KBM-7 (cell line): Measurements from ENCODE around the gene GMNN.
"Not testable (repeated sequence)": the region's sequence is repeated elsewhere in the genome, so short reads cannot be mapped to it uniquely, and the experiment has no call there.

ENCODE experiments used
- DNase-seq: peaks from one replicate; pipeline ENCODE4 v3.0.0-alpha.2; 2015
- in situ Hi-C: fragments of 300-500 bp; cut with MboI; formaldehyde crosslinking; loops from 2 replicates; pipeline ENCODE4 v1.14.3; 2020; ENCODE audit warnings: low sequenced_read_pairs, low pct_unique_long_range_greater_than_20kb, mixed read lengths

The GMNN gene

DNA sequence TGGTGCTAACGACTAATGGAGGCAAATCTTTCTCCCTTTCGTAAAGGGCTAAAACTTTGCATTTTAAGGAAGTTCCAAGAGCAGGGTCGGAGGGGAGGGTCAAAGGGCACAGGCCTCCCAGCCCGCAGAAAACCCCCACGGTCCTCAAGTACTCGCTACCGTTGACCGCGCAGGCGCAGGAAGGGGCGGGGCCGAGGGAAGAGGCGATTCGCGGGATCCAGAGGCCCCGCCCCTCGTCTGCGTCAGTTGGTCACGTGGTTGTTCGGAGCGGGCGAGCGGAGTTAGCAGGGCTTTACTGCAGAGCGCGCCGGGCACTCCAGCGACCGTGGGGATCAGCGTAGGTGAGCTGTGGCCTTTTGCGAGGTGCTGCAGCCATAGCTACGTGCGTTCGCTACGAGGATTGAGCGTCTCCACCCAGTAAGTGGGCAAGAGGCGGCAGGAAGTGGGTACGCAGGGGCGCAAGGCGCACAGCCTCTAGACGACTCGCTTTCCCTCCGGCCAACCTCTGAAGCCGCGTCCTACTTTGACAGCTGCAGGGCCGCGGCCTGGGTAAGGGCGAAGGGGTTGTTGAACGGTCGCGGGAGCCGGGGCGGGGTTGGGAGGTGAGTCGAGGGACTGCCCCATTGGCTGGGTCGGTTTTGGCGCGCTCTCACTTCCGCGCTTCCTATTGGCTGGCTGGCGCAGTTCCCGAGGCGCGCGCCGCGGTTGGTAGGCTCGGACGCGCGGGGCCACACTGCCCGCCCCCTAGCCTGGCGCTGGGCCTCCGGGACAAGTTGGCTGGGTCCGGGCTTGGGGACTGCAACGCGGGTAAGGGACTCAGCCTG, at the start of gene GMNN:
GMNN (plus strand) TSS at position 242 of the 824 bp plus-strand sequence. CDS start 2,310 bp downstream, outside the sequence.
- DNase-seq = peak; percentile 96
- in situ Hi-C loops = loop anchor here (25.0 kb wide), 1 partner anchor 188 kb away; no protein-coding TSS in a partner anchor

DNA sequence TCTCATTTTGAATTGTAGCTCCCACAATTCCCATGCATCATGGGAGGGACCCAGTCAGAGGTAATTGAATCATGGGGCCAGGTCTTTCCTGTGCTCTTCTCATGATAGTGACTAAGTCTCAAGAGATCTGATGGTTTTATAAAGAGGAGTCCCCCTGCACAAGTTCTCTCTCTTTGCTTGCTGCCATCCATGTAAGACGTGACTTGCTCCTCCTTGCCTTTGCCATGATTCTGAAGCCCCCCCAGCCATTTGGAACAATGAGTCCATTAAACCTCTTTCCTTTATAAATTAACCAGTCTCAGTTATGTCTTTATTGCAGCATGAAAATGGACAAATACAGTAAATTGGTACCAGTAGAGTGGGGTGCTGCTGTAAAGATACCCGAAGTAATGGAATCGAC, 44.1 kb upstream of the GMNN start:
- DNase-seq, in situ Hi-C loops: not testable (repeated sequence)

DNA sequence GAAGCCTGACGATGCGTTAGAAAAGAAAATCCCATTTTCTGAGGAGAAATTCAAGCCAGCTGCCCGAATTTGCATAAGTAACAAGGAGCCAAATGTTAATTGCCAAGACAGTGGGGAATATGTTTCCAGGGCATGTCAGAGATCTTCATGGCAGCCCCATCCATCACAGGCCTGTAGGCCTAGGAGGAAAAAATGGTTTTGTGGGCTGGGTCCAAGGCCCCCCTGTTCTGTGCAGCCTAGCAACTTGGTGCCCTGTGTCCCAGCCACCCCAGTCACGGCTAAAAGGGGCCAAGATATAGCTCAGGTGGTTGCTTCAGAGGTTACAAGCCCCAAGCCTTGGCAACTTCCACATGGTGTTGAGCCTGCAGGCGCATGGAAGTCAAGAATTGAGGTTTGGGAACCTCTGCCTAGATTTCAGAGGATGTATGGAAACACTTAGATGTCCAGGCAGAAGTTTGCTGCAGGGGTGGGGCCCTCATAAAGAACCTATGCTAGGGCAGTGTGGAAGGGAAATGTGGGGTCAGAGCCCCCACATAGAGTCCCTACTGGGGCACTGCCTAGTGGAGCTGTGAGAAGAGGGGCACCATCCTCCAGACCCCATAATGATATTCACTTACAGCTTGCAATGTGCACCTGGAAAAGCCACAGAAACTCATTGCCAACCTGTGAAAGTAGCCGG, 43.1 kb upstream of the GMNN start:
- in situ Hi-C loops, DNase-seq: not testable (repeated sequence)

DNA sequence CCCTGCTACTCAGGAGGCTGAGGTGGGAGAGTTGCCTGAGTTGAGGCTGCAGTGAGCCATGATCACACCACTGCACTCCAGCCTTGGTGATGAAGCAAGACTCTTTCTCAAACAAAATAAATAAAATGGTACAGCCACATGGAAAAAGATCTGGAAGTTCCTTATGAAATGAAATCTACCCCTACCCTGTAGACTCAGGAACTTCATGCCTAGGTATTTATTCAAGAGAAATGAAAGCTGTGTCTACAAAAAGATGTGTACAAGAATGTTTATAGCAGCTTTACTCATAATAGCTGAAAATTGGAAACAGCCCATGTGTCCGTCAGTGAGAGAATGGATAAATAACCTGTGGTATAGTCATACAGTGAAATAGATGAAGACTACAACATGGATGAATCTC, 40.6 kb upstream of the GMNN start:
- DNase-seq = no peak
- in situ Hi-C loops = no loop called here

DNA sequence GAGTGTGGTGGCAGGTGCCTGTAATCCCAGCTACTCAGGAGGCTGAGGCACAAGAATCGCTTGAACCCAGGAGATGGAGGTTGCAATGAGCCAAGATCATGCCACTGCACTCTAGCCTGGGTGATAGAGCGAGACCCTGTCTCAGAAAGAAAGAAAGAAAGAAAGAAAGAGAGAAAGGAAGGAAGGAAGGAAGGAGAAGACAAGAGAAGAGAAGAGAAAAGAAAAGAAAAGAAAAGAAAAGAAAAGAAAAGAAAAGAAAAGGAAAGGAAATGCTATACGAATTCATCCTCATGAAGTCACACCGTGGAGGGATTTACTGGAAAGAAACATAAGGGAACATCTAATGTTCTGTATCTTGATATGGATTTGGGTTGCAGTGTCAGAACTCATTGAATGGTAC, 40.0 kb upstream of the GMNN start:
- in situ Hi-C loops = not testable (repeated sequence)

DNA sequence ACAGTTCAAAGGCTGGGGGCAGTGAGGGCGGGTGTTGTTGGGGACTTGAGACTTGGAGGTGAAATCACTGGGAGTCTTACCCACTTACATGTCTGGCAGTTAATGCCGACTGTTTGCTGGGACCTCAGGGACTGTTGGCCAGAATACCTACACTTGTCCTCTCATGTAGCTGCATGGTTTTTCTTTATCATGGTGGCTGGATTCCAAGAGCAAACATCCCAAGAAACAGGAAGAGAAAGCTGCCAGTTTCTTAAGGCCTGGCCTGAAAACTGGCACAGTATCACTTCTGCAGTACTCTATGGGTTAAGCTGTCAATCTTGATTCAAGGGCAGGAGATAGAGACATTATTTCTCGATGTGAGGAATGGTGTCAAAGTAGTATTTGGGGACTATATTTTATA, 36.0 kb upstream of the GMNN start:
- in situ Hi-C loops = no loop called here
- no peak for DNase-seq

More for the DNA sequence above, 40.0 kb upstream of the GMNN start:
- not testable (repeated sequence) for DNase-seq

DNA sequence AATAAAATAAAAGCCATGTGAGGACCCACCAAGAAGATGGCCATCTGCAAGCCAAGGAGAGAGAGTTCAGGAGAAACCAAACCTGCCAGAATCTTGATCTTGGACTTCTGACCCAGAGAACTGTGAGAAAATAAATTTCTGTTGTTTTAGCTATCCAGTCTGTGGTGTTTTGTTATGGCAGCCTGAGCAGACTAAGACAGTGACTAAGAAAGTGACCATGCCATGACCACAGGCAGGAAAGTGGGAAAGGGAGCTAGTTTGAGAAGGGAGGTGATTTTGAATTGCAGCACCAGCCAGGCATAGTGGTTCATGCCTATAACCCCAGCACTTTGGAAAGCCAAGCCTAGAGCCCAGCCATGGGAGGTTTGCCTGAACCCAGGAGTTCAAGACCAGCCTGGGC, 33.9 kb upstream of the GMNN start:
- no peak for DNase-seq
- in situ Hi-C loops = no loop called here

- in situ Hi-C loops = no loop called here
- DNase-seq = no peak
These were observed 32.5 kb upstream of the GMNN start for GRCh38 chr6:24742216-24742738.

DNA sequence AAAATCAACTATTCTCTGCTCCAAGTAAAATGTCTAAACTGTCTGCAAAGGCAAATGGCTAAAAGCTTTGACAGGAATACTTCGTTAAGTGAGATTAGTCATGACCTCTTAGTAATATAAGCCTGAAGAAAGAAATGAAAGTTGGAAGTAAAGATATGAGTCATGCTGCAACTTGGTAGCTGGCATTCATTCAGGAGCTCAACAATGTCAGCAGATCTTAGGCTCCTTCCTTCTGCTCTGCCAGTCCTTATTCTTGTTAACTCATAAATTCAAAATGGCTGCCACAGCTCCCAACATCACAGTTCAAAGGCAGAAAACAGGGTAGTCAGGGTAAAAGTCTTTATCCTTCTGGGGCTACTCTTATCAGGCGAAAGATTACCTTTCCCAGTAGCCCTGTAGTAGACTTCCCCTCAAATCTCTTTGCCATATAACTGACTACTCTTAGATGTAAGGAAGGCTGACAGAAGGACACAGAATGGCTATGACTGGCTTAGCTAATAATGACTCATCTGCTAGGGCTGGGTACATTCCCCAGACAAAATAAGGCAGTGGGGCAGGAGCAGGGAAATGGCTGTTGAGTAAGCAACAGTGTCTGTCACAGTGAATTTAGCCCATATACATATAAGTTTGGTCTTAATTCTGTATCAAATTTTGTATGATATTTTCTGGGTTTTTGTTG, 31.3 kb upstream of the GMNN start:
- in situ Hi-C loops = no loop called here
- DNase-seq = no peak

GRCh38 chr6:24743944-24744335, 30.8 kb upstream of the GMNN start:
- in situ Hi-C loops = no loop called here
- peak; percentile 55 for DNase-seq

DNA sequence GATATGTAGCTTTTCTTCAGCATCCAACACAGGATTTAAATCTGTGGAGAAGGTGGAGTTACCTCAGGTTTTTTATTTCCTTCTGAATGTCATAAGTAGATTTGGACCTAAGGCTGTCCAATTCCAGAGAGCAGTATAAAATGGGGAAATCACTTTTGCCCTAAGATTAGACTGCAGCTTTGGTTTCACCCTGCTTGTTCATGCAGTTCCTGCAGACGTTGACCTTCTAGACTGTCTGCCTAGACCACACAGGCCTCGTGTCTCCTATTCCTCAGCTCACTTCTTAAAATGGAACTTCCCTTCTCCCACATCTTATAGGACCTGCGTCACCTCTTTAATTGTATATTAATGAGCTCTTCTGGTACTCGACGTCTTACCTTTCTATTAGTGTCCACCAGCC, 29.8 kb upstream of the GMNN start:
- no peak for DNase-seq

DNA sequence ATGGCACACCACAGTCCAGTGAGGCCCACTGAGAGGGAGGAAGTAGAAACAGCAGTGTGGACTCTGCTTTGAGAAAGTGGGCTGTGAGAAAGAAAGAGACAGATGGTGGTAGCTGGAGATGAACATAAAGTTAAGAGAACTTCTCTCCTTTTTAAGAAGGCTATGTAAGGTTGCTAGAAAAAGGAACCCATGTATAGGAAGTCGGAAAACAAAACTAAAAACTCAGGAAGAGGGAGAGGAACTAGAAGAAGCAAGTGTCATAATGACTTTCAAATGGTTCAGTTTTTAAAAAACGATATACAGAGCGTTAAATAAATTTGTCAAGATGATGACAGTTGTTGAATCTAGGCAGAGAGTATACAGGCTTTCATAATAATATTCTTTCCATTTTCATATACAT, 25.4 kb upstream of the GMNN start:
- no peak for DNase-seq
- in situ Hi-C loops = no loop called here

More for the DNA sequence above, 29.8 kb upstream of the GMNN start:
- in situ Hi-C loops = no loop called here

DNA sequence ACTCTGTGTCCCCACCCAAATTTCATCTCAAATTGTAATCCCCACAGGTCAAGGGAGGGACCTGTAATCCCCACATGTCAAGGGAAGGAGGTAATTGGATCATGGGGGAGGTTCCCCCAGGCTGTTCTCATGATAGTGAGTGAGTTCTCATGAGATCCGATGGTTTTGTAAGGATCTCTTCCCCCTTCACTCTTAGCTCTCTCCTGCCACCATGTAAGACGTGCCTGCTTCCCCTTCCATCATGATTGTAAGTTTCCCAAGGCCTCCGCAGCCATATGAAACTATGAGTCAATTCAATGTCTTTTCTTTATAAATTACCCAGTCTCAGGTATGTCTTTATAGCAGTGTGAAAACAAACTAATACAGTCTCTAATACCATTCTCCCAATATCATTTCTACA, 23.9 kb upstream of the GMNN start:
- in situ Hi-C loops = loop anchor here (25.0 kb wide), 1 partner anchor 164 kb away; no protein-coding TSS in a partner anchor

GRCh38 chr6:24752503-24752902, 22.2 kb upstream of the GMNN start:
- no peak for DNase-seq
- in situ Hi-C loops = loop anchor here (25.0 kb wide), 1 partner anchor 165 kb away; no protein-coding TSS in a partner anchor

More for the DNA sequence above, 23.9 kb upstream of the GMNN start:
- DNase-seq = not testable (repeated sequence)

DNA sequence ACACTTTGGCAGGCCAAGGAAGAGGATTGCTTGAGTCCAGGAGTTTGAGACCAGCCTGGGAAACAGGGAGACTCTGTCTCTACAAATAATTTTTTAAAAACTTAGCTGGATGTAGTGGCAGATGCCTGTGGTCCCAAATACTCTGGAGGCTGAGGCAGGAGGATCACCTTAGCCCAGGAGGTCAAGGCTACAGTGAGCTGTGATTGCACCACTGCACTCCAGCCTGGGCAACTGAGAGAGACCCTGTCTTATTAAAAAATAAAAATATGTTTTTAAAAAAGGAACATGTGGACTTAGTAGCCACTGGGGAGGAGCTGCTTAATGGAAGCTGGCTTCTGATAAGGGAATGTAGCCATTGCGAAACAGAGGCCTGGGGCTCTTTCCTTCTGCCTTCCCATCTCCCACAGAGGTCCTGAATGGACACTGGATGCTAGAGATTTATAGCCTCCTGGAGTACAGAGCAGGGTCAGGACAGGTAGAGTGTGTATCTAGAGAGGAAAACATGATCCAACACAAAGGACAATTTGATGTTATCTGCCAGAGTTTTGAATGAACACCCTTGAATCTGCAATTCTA, 21.7 kb upstream of the GMNN start:
- DNase-seq = no peak
- in situ Hi-C loops = loop anchor here (25.0 kb wide), 1 partner anchor 166 kb away; no protein-coding TSS in a partner anchor

DNA sequence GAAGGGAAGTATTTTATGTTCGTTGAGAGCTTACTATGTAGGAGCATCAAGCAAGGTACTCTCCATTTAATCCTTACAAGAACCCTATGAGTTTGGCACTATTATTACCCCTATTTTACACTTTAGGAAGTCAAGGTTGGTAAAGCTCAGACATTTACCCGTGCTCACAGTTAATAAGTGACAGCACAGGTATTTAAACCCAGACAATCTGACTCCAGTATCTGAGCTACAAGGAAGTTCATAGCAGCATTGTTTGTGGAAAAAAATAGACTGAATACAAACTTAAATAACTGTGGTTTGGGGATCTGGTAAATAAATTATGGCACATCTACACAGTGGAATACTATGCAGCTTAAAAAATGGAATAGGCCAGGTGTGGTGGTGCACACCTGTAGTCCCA, 21.2 kb upstream of the GMNN start:
- in situ Hi-C loops = loop anchor here (25.0 kb wide), 1 partner anchor 166 kb away; no protein-coding TSS in a partner anchor

DNA sequence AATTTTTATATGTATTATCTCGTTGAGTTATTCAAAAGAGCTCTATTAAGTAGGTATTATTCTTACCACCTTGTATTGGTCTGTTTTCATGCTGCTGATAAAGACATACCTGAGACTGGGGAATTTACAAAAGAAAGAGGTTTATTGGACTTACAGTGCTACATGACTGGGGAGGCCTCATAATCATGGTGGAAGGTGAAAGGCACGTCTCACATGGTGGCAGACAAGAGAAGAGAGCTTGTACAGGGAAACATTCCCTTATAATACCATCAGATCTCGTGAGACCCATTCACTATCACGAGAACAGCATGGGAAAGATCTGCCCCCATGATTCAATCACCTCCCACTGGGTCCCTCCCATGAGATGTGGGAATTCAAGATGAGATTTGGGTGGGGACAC, 20.4 kb upstream of the GMNN start:
- in situ Hi-C loops = loop anchor here (25.0 kb wide), 1 partner anchor 167 kb away; no protein-coding TSS in a partner anchor
- not testable (repeated sequence) for DNase-seq

More for the DNA sequence above, 21.2 kb upstream of the GMNN start:
- no peak for DNase-seq

DNA sequence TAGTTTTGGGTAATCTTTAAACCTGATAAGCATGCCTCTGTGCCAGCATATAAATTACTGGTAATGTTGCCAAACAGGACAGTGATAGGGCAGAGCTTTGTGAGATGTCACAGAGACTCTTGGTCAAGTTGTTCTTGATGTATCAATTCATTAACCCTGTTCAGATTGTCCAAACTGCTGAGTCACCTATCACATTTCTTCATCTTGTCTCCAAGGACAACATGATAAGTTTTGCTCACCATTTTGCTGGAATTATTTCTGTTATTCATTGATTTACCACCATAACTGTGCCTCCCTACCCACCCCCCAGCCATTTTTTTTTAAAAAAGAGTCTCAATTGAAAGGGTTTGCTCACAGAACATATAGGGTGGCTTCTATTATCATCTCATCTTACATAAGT, 19.5 kb upstream of the GMNN start:
- DNase-seq = no peak
- in situ Hi-C loops = loop anchor here (25.0 kb wide), 1 partner anchor 168 kb away; no protein-coding TSS in a partner anchor

GRCh38 chr6:24757611-24758010, 17.1 kb upstream of the GMNN start:
- in situ Hi-C loops = loop anchor here (25.0 kb wide), 1 partner anchor 170 kb away; no protein-coding TSS in a partner anchor
- DNase-seq = no peak
